H9 (cell line): ENCODE measurements around the gene AJAP1. TPM values are rescaled to one million over a fixed set of nuclear protein-coding genes. Genes with fewer than 3 reads are reported as not detected.
A peak's percentile ranks its signal among the peaks of the same experiment; 100 is the strongest.

ENCODE experiments used
- DNase-seq: peaks from one replicate; pipeline ENCODE4 v3.0.0-alpha.2; 2017
- H2AFZ ChIP-seq: one replicate; pipeline ENCODE4 v1.6.1; 2013; ENCODE audit warnings: mild to moderate bottlenecking, low read length, control low read depth, moderate library complexity
- H2AK5ac ChIP-seq: 2 replicates; pipeline ENCODE4 v1.6.1; 2013; ENCODE audit warnings: low read length, control low read depth, mixed read lengths; ENCODE audit not compliant: insufficient read length
- H2BK120ac ChIP-seq: one replicate; pipeline ENCODE4 v1.6.1; 2013; ENCODE audit warnings: low read depth, mild to moderate bottlenecking, low read length, control low read depth, inconsistent platforms; ENCODE audit not compliant: poor library complexity, severe bottlenecking
- H2BK12ac ChIP-seq: 2 replicates; pipeline ENCODE4 v1.6.1; 2013; ENCODE audit warnings: low read length, control low read depth, mixed read lengths, low read depth; ENCODE audit not compliant: insufficient read length
- H2BK15ac ChIP-seq: 2 replicates; pipeline ENCODE4 v1.6.1; 2013; ENCODE audit warnings: low read depth, low read length, control low read depth
- H2BK20ac ChIP-seq: one replicate; pipeline ENCODE4 v1.6.1; 2013; ENCODE audit warnings: low read depth, mild to moderate bottlenecking, low read length, control low read depth, inconsistent platforms; ENCODE audit not compliant: poor library complexity, severe bottlenecking
- H2BK5ac ChIP-seq: 2 replicates; pipeline ENCODE4 v1.6.1; 2013; ENCODE audit warnings: low read length, control low read depth, mixed read lengths; ENCODE audit not compliant: insufficient read length
- H3K14ac ChIP-seq: 2 replicates; pipeline ENCODE4 v1.6.1; 2013; ENCODE audit warnings: low read length, control low read depth; ENCODE audit not compliant: insufficient read depth
- H3K18ac ChIP-seq: 2 replicates; pipeline ENCODE4 v1.6.1; 2013; ENCODE audit warnings: low read depth, mild to moderate bottlenecking, mixed read lengths, low read length, control low read depth; ENCODE audit not compliant: insufficient read length
- H3K23ac ChIP-seq: 2 replicates; pipeline ENCODE4 v1.6.1; 2013; ENCODE audit warnings: low read length, control low read depth, mixed read lengths, low read depth; ENCODE audit not compliant: insufficient read length
- H3K23me2 ChIP-seq: 2 replicates; pipeline ENCODE4 v1.6.1; 2013; ENCODE audit warnings: low read depth, mild to moderate bottlenecking, mixed read lengths, low read length, control low read depth; ENCODE audit not compliant: insufficient read length, poor library complexity, severe bottlenecking
- H3K27ac ChIP-seq: 2 replicates; pipeline ENCODE4 v1.5.1; 2013; ENCODE audit warnings: low read length, control low read depth, mixed read lengths, low read depth; ENCODE audit not compliant: insufficient read length
- H3K27me3 ChIP-seq: 2 replicates; pipeline ENCODE4 v1.6.1; 2013; ENCODE audit warnings: low read length, control low read depth, inconsistent platforms; ENCODE audit not compliant: insufficient read depth
- H3K4ac ChIP-seq: 2 replicates; pipeline ENCODE4 v1.6.1; 2013; ENCODE audit warnings: low read depth, mild to moderate bottlenecking, control low read depth, inconsistent platforms, low read length, moderate library complexity
- H3K4me1 ChIP-seq: 2 replicates; pipeline ENCODE4 v1.6.1; 2013; ENCODE audit warnings: low read length, control low read depth, inconsistent platforms; ENCODE audit not compliant: insufficient read depth
- H3K4me2 ChIP-seq: 2 replicates; pipeline ENCODE4 v1.6.1; 2013; ENCODE audit warnings: low read length, control low read depth, mixed read lengths; ENCODE audit not compliant: insufficient read length, insufficient read depth
- H3K56ac ChIP-seq: 2 replicates; pipeline ENCODE4 v1.6.1; 2013; ENCODE audit warnings: low read depth, mild to moderate bottlenecking, mixed read lengths, low read length, control low read depth; ENCODE audit not compliant: insufficient read length
- H3K79me1 ChIP-seq: 2 replicates; pipeline ENCODE4 v1.6.1; 2013; ENCODE audit warnings: low read depth, mild to moderate bottlenecking, moderate library complexity, low read length, control low read depth, inconsistent platforms; ENCODE audit not compliant: insufficient read depth, poor library complexity, severe bottlenecking
- H3K79me2 ChIP-seq: 2 replicates; pipeline ENCODE4 v1.6.1; 2013; ENCODE audit warnings: low read length, control low read depth, inconsistent platforms; ENCODE audit not compliant: insufficient read depth
- H3K9ac ChIP-seq: 2 replicates; pipeline ENCODE4 v1.6.1; 2013; ENCODE audit warnings: low read length, control low read depth, mixed read lengths; ENCODE audit not compliant: insufficient read length; ENCODE audit errors: extremely low read depth
- H3K9me3 ChIP-seq: one replicate; pipeline ENCODE4 v1.6.1; 2013; ENCODE audit warnings: low read depth, low read length, inconsistent platforms; ENCODE audit not compliant: control insufficient read depth
- H3T11ph ChIP-seq: one replicate; pipeline ENCODE4 v1.6.1; 2013; ENCODE audit warnings: mild to moderate bottlenecking, low read length, control low read depth, inconsistent platforms
- H4K20me1 ChIP-seq: one replicate; pipeline ENCODE4 v1.6.1; 2013; ENCODE audit not compliant: control insufficient read depth, insufficient read length, insufficient read depth
- H4K5ac ChIP-seq: 2 replicates; pipeline ENCODE4 v1.6.1; 2013; ENCODE audit warnings: low read depth, mild to moderate bottlenecking, mixed read lengths, low read length, control low read depth; ENCODE audit not compliant: insufficient read length
- H4K8ac ChIP-seq: replicated peaks from 2 replicates; pipeline ENCODE4 v1.6.1; 2013; ENCODE audit warnings: low read length, control low read depth, mixed read lengths, low read depth; ENCODE audit not compliant: insufficient read length
- H4K91ac ChIP-seq: 2 replicates; pipeline ENCODE4 v1.6.1; 2013; ENCODE audit warnings: low read depth, mild to moderate bottlenecking, moderate library complexity, mixed read lengths, low read length, control low read depth; ENCODE audit not compliant: insufficient read length
- H3K27ac Mint-ChIP-seq, 3 experiments: 2 replicates in 2 of 3; 3 replicates in 1 of 3; pipeline ENCODE4 v1.8.0; 2020 to 2021; ENCODE audit warnings: mixed read lengths in 3 of 3, mild to moderate bottlenecking in 1 of 3, moderate library complexity in 1 of 3
- H3K27me3 Mint-ChIP-seq: 2 replicates; pipeline ENCODE4 v1.8.0; 2021; ENCODE audit warnings: low read depth, mild to moderate bottlenecking, moderate library complexity, mixed read lengths
- H3K36me3 Mint-ChIP-seq, 3 experiments: 2 replicates in 2 of 3; 3 replicates in 1 of 3; pipeline ENCODE4 v1.8.0; 2020 to 2021; ENCODE audit warnings: low read depth in 3 of 3, mixed read lengths in 3 of 3; ENCODE audit not compliant: insufficient read depth in 1 of 3
- H3K4me1 Mint-ChIP-seq, 2 experiments: 2 replicates each; pipeline ENCODE4 v1.8.0; 2020; ENCODE audit warnings: mixed read lengths in 2 of 2
- H3K4me3 Mint-ChIP-seq, 2 experiments: 2 replicates in 1 of 2; 3 replicates in 1 of 2; pipeline ENCODE4 v1.8.0; 2020 to 2021; ENCODE audit warnings: mild to moderate bottlenecking in 2 of 2, mixed read lengths in 2 of 2, moderate library complexity in 1 of 2
- H3K9me3 Mint-ChIP-seq, 2 experiments: 2 replicates in 1 of 2; 3 replicates in 1 of 2; pipeline ENCODE4 v1.8.0; 2020; ENCODE audit warnings: mild to moderate bottlenecking in 2 of 2, mixed read lengths in 2 of 2, moderate library complexity in 1 of 2
- WGBS: extraction: QIAGEN DNeasy Blood & Tissue Kit; methylation state at CpG from one replicate; pipeline ENCODE4 v1.1.7; 2013; ENCODE audit warnings: missing lambda C conversion rate, low lambda C conversion rate, mixed read lengths; ENCODE audit not compliant: insufficient read length; ENCODE audit errors: extremely low coverage; 5-methylcytosine and 5-hydroxymethylcytosine counted together
- total RNA-seq: library from RNA; stranded (reverse); gene quantifications from 2 replicates; pipeline ENCODE4 v1.2.1, GENCODE V29; 2021
- TF ChIP-seq, protein P1 (sequence below): fragments of 200-600 bp; sonication (generic); conservative IDR thresholded peaks from 3 replicates; pipeline ENCODE4 v1.8.0; 2021; ENCODE audit warnings: antibody characterized with exemption, mild to moderate bottlenecking

AJAP1 gene
- total RNA-seq, 1 experiment from 2014 or later, result 8.6 TPM

DNA sequence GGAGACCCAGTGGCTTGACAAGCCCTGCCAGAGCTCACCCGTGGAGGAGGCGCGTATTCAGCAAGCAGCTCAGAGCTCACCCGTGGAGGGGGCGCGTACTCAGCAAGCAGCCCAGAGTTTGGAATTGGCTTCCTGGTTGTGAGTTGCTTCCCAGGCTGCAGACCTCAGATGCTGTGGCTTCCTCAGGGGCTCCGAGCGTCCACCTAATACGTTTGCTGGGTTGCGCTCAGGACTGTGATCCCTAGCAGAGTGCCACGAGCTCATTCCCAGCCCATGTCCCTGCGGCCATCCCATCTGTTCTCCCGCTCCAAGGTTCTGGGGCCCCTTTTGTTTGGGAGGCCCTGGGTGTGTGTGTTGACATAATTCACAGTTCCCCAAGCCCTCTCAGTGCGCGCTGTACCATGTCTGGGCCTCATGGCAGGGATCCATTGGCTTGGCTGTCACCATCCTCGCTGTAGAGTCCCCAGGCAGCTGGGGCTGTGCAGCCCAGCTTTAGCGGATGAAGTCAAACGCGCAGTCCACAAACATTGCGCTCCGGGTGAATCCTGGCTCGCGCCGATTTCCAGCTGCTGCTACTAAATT lies 3.6 kb downstream of the AJAP1 start:
- TF ChIP-seq, protein P1, sequence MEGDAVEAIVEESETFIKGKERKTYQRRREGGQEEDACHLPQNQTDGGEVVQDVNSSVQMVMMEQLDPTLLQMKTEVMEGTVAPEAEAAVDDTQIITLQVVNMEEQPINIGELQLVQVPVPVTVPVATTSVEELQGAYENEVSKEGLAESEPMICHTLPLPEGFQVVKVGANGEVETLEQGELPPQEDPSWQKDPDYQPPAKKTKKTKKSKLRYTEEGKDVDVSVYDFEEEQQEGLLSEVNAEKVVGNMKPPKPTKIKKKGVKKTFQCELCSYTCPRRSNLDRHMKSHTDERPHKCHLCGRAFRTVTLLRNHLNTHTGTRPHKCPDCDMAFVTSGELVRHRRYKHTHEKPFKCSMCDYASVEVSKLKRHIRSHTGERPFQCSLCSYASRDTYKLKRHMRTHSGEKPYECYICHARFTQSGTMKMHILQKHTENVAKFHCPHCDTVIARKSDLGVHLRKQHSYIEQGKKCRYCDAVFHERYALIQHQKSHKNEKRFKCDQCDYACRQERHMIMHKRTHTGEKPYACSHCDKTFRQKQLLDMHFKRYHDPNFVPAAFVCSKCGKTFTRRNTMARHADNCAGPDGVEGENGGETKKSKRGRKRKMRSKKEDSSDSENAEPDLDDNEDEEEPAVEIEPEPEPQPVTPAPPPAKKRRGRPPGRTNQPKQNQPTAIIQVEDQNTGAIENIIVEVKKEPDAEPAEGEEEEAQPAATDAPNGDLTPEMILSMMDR, result no peak
- Histone ChIP-seq H2BK12ac (no peak overlapping the region), H2BK5ac (no peak overlapping the region), H3K27ac (no peak overlapping the region), H3K79me2 (no peaks in the 10 kb centered on the region; the same call in 1 of the 2 replicates), H4K5ac (no peak overlapping the region), H3K4me1 (peaks cover 14% of the 10 kb centered on the region), H3T11ph (no peak overlapping the region), H2BK20ac (no peak overlapping the region), H3K27me3 (peaks cover 25% of the 10 kb centered on the region; the same call in 1 of the 2 replicates), H3K9me3 (no peaks in the 10 kb centered on the region), H4K8ac (no peak overlapping the region), H3K18ac (no peak overlapping the region), H4K91ac (no peak overlapping the region), H3K79me1 (no peaks in the 10 kb centered on the region), H4K20me1 (no peaks in the 10 kb centered on the region), H3K14ac (no peak overlapping the region), H3K4me2 (no peak overlapping the region), H3K23me2 (peaks cover 13% of the 10 kb centered on the region), H3K56ac (no peak overlapping the region), H2AK5ac (no peak overlapping the region), H2BK15ac (no peak overlapping the region), H3K4ac (no peak overlapping the region), H3K9ac (no peak overlapping the region), H2BK120ac (no peak overlapping the region), H2AFZ (no peak overlapping the region), H3K23ac (no peak overlapping the region)
- peak overlapping the region; percentile 28 to 68 for H3K4me3 Mint-ChIP-seq
- no peaks in the 10 kb centered on the region for H3K9me3 Mint-ChIP-seq
- no peak for DNase-seq
- H3K27me3 Mint-ChIP-seq, result peaks cover 71% of the 10 kb centered on the region
- no peaks in the 10 kb centered on the region for H3K36me3 Mint-ChIP-seq
- H3K4me1 Mint-ChIP-seq, result peaks cover 46 to 47% of the 10 kb centered on the region in 2 experiments
- WGBS, result no CpG with 5 or more reads among the region's 24 CpGs
- no peak overlapping the region for H3K27ac Mint-ChIP-seq
